GM12892 (cell line): ENCODE data around the gene ASCL4.

Experiments used
- POLR2A ChIP-seq: IDR thresholded peaks from 2 replicates; pipeline ENCODE4 v1.6.1; 2011; ENCODE audit warnings: low read depth, low read length, control low read depth
- POLR2AphosphoS5 ChIP-seq: IDR thresholded peaks from 2 replicates; pipeline ENCODE4 v1.6.1; 2011; ENCODE audit warnings: low read depth, low read length, control low read depth
- TAF1 ChIP-seq: IDR thresholded peaks from 2 replicates; pipeline ENCODE4 v1.6.1; 2011; ENCODE audit warnings: low read depth, mild to moderate bottlenecking, control low read depth, low read length, borderline replicate concordance

- TF ChIP-seq POLR2AphosphoS5: no peak
- TF ChIP-seq POLR2A: peak; percentile 29; the same call in 1 of the 2 replicates
- no peak for TF ChIP-seq TAF1
Measured at GRCh38 chr12:107736914-107737313, 37.6 kb upstream of the ASCL4 start.
